H9 (cell line): Measurements from ENCODE around the gene PPP2R3B. TPM values are rescaled to one million over a fixed set of nuclear protein-coding genes. Genes with fewer than 3 reads are reported as not detected.

ENCODE experiments used
- DNase-seq: peaks from one replicate; pipeline ENCODE4 v3.0.0-alpha.2; 2017
- H2AFZ ChIP-seq: one replicate; pipeline ENCODE4 v1.6.1; 2013; ENCODE audit warnings: mild to moderate bottlenecking, low read length, control low read depth, moderate library complexity
- H2AK5ac ChIP-seq: 2 replicates; pipeline ENCODE4 v1.6.1; 2013; ENCODE audit warnings: low read length, control low read depth, mixed read lengths; ENCODE audit not compliant: insufficient read length
- H2BK120ac ChIP-seq: one replicate; pipeline ENCODE4 v1.6.1; 2013; ENCODE audit warnings: low read depth, mild to moderate bottlenecking, low read length, control low read depth, inconsistent platforms; ENCODE audit not compliant: poor library complexity, severe bottlenecking
- H2BK12ac ChIP-seq: 2 replicates; pipeline ENCODE4 v1.6.1; 2013; ENCODE audit warnings: low read length, control low read depth, mixed read lengths, low read depth; ENCODE audit not compliant: insufficient read length
- H2BK15ac ChIP-seq: 2 replicates; pipeline ENCODE4 v1.6.1; 2013; ENCODE audit warnings: low read depth, low read length, control low read depth
- H2BK20ac ChIP-seq: one replicate; pipeline ENCODE4 v1.6.1; 2013; ENCODE audit warnings: low read depth, mild to moderate bottlenecking, low read length, control low read depth, inconsistent platforms; ENCODE audit not compliant: poor library complexity, severe bottlenecking
- H2BK5ac ChIP-seq: 2 replicates; pipeline ENCODE4 v1.6.1; 2013; ENCODE audit warnings: low read length, control low read depth, mixed read lengths; ENCODE audit not compliant: insufficient read length
- H3K14ac ChIP-seq: 2 replicates; pipeline ENCODE4 v1.6.1; 2013; ENCODE audit warnings: low read length, control low read depth; ENCODE audit not compliant: insufficient read depth
- H3K18ac ChIP-seq: 2 replicates; pipeline ENCODE4 v1.6.1; 2013; ENCODE audit warnings: low read depth, mild to moderate bottlenecking, mixed read lengths, low read length, control low read depth; ENCODE audit not compliant: insufficient read length
- H3K23ac ChIP-seq: 2 replicates; pipeline ENCODE4 v1.6.1; 2013; ENCODE audit warnings: low read length, control low read depth, mixed read lengths, low read depth; ENCODE audit not compliant: insufficient read length
- H3K23me2 ChIP-seq: 2 replicates; pipeline ENCODE4 v1.6.1; 2013; ENCODE audit warnings: low read depth, mild to moderate bottlenecking, mixed read lengths, low read length, control low read depth; ENCODE audit not compliant: insufficient read length, poor library complexity, severe bottlenecking
- H3K27ac ChIP-seq: 2 replicates; pipeline ENCODE4 v1.5.1; 2013; ENCODE audit warnings: low read length, control low read depth, mixed read lengths, low read depth; ENCODE audit not compliant: insufficient read length
- H3K27me3 ChIP-seq: 2 replicates; pipeline ENCODE4 v1.6.1; 2013; ENCODE audit warnings: low read length, control low read depth, inconsistent platforms; ENCODE audit not compliant: insufficient read depth
- H3K4ac ChIP-seq: 2 replicates; pipeline ENCODE4 v1.6.1; 2013; ENCODE audit warnings: low read depth, mild to moderate bottlenecking, control low read depth, inconsistent platforms, low read length, moderate library complexity
- H3K4me1 ChIP-seq: 2 replicates; pipeline ENCODE4 v1.6.1; 2013; ENCODE audit warnings: low read length, control low read depth, inconsistent platforms; ENCODE audit not compliant: insufficient read depth
- H3K4me2 ChIP-seq: 2 replicates; pipeline ENCODE4 v1.6.1; 2013; ENCODE audit warnings: low read length, control low read depth, mixed read lengths; ENCODE audit not compliant: insufficient read length, insufficient read depth
- H3K56ac ChIP-seq: 2 replicates; pipeline ENCODE4 v1.6.1; 2013; ENCODE audit warnings: low read depth, mild to moderate bottlenecking, mixed read lengths, low read length, control low read depth; ENCODE audit not compliant: insufficient read length
- H3K79me1 ChIP-seq: 2 replicates; pipeline ENCODE4 v1.6.1; 2013; ENCODE audit warnings: low read depth, mild to moderate bottlenecking, moderate library complexity, low read length, control low read depth, inconsistent platforms; ENCODE audit not compliant: insufficient read depth, poor library complexity, severe bottlenecking
- H3K79me2 ChIP-seq: 2 replicates; pipeline ENCODE4 v1.6.1; 2013; ENCODE audit warnings: low read length, control low read depth, inconsistent platforms; ENCODE audit not compliant: insufficient read depth
- H3K9ac ChIP-seq: 2 replicates; pipeline ENCODE4 v1.6.1; 2013; ENCODE audit warnings: low read length, control low read depth, mixed read lengths; ENCODE audit not compliant: insufficient read length; ENCODE audit errors: extremely low read depth
- H3K9me3 ChIP-seq: one replicate; pipeline ENCODE4 v1.6.1; 2013; ENCODE audit warnings: low read depth, low read length, inconsistent platforms; ENCODE audit not compliant: control insufficient read depth
- H3T11ph ChIP-seq: one replicate; pipeline ENCODE4 v1.6.1; 2013; ENCODE audit warnings: mild to moderate bottlenecking, low read length, control low read depth, inconsistent platforms
- H4K20me1 ChIP-seq: one replicate; pipeline ENCODE4 v1.6.1; 2013; ENCODE audit not compliant: control insufficient read depth, insufficient read length, insufficient read depth
- H4K5ac ChIP-seq: 2 replicates; pipeline ENCODE4 v1.6.1; 2013; ENCODE audit warnings: low read depth, mild to moderate bottlenecking, mixed read lengths, low read length, control low read depth; ENCODE audit not compliant: insufficient read length
- H4K8ac ChIP-seq: replicated peaks from 2 replicates; pipeline ENCODE4 v1.6.1; 2013; ENCODE audit warnings: low read length, control low read depth, mixed read lengths, low read depth; ENCODE audit not compliant: insufficient read length
- H4K91ac ChIP-seq: 2 replicates; pipeline ENCODE4 v1.6.1; 2013; ENCODE audit warnings: low read depth, mild to moderate bottlenecking, moderate library complexity, mixed read lengths, low read length, control low read depth; ENCODE audit not compliant: insufficient read length
- H3K27ac Mint-ChIP-seq, 3 experiments: 2 replicates in 2 of 3; 3 replicates in 1 of 3; pipeline ENCODE4 v1.8.0; 2020 to 2021; ENCODE audit warnings: mixed read lengths in 3 of 3, mild to moderate bottlenecking in 1 of 3, moderate library complexity in 1 of 3
- H3K27me3 Mint-ChIP-seq: 2 replicates; pipeline ENCODE4 v1.8.0; 2021; ENCODE audit warnings: low read depth, mild to moderate bottlenecking, moderate library complexity, mixed read lengths
- H3K36me3 Mint-ChIP-seq, 3 experiments: 2 replicates in 2 of 3; 3 replicates in 1 of 3; pipeline ENCODE4 v1.8.0; 2020 to 2021; ENCODE audit warnings: low read depth in 3 of 3, mixed read lengths in 3 of 3; ENCODE audit not compliant: insufficient read depth in 1 of 3
- H3K4me1 Mint-ChIP-seq, 2 experiments: 2 replicates each; pipeline ENCODE4 v1.8.0; 2020; ENCODE audit warnings: mixed read lengths in 2 of 2
- H3K4me3 Mint-ChIP-seq, 2 experiments: 2 replicates in 1 of 2; 3 replicates in 1 of 2; pipeline ENCODE4 v1.8.0; 2020 to 2021; ENCODE audit warnings: mild to moderate bottlenecking in 2 of 2, mixed read lengths in 2 of 2, moderate library complexity in 1 of 2
- H3K9me3 Mint-ChIP-seq, 2 experiments: 2 replicates in 1 of 2; 3 replicates in 1 of 2; pipeline ENCODE4 v1.8.0; 2020; ENCODE audit warnings: mild to moderate bottlenecking in 2 of 2, mixed read lengths in 2 of 2, moderate library complexity in 1 of 2
- CTCF ChIP-seq: fragments of 200-600 bp; sonication (generic); conservative IDR thresholded peaks from 3 replicates; pipeline ENCODE4 v1.8.0; 2021; ENCODE audit warnings: antibody characterized with exemption, mild to moderate bottlenecking
- WGBS: extraction: QIAGEN DNeasy Blood & Tissue Kit; methylation state at CpG from one replicate; pipeline ENCODE4 v1.1.7; 2013; ENCODE audit warnings: missing lambda C conversion rate, low lambda C conversion rate, mixed read lengths; ENCODE audit not compliant: insufficient read length; ENCODE audit errors: extremely low coverage; 5-methylcytosine and 5-hydroxymethylcytosine counted together
- total RNA-seq: library from RNA; stranded (reverse); gene quantifications from 2 replicates; pipeline ENCODE4 v1.2.1, GENCODE V29; 2021

The PPP2R3B gene
- total RNA-seq, 1 experiment from 2014 or later, result 72.1 TPM

DNA sequence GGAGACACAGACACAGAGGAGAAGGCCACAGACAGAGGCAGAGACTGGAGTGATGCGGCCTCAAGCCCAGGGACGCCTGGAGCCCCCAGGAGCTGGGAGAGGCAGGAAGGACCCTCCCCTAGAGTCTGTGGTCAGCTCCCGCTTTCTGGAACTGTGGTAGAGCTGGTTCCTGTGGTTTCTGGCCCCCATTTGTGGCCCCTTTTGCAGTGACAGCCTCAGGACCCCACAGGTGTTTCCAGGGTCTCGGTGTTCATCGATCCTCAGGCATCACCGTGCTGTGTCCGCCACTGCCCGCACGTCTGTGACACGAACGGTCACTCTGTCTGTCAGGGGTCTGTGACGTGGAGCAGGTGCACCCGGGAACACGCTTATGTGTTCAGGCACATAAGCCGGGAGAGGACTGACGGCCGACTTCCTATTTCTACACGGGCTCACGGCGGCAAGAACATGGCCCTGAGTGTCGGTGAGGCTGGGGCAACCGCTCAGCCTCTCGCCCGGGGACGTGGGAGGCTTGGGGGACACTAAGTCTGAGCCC, 76.0 kb downstream of the PPP2R3B start:
- Mint-ChIP-seq H3K36me3 (peaks cover 36 to 78% (median 73%) of the 10 kb centered on the region in 3 experiments), H3K27me3 (no peaks in the 10 kb centered on the region), H3K9me3 (no peaks in the 10 kb centered on the region), H3K4me3 (no peak overlapping the region), H3K4me1 (no peaks in the 10 kb centered on the region), H3K27ac (no peak overlapping the region; a peak in 1 of 7 replicates)
- Histone ChIP-seq H3K79me1 (no peaks in the 10 kb centered on the region), H3K18ac (no peak overlapping the region), H2AK5ac (no peak overlapping the region), H3K23ac (no peak overlapping the region), H4K5ac (no peak overlapping the region), H3K4me2 (no peak overlapping the region), H3K14ac (no peak overlapping the region), H3K4ac (no peak overlapping the region), H4K8ac (no peak overlapping the region), H2BK120ac (no peak overlapping the region), H3K23me2 (no peaks in the 10 kb centered on the region), H4K91ac (no peak overlapping the region), H3T11ph (no peak overlapping the region), H2BK5ac (no peak overlapping the region), H2BK12ac (no peak overlapping the region), H3K9me3 (no peaks in the 10 kb centered on the region), H2BK20ac (no peak overlapping the region), H4K20me1 (no peaks in the 10 kb centered on the region), H3K56ac (no peak overlapping the region), H3K27ac (no peak overlapping the region), H3K4me1 (no peaks in the 10 kb centered on the region), H2BK15ac (no peak overlapping the region), H2AFZ (no peak overlapping the region), H3K79me2 (no peaks in the 10 kb centered on the region), H3K9ac (no peak overlapping the region), H3K27me3 (no peaks in the 10 kb centered on the region)
- no CpG with 5 or more reads among the region's 25 CpGs for WGBS
- TF ChIP-seq CTCF, result no peak
- no peak for DNase-seq
